ENCODE data around the gene CCDC61. TPM values are rescaled to one million over a fixed set of nuclear protein-coding genes. Genes with fewer than 3 reads are reported as not detected.

CCDC61 gene
- total RNA-seq, 1 donor from 2014 or later, result 12.4 TPM

DNA sequence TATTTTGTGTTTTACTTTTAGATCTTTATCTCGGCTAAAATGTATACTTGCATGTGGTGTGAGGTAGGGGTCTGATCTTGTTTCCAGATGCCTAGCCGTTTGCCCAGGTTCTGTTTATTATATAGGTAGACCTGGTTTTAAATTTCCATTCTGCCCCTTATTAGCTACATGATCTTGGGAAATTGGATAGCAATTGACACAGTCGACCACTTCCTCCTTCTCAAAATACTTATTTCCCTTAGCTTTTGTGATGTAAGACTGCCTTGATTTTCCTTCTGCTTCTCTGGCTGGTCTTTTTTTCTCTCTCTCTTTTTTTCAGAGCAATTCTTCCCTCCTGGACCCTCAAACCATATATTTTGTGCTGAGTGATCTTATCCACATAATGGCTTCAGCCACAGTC is 30.6 kb downstream of the CCDC61 start:
- no peak overlapping the region for H3K27ac Mint-ChIP-seq (ENCODE audit: unreplicated experiment)
- DNase-seq (ENCODE audit: extremely low spot score, unreplicated experiment), result no peak
- no peaks in the 10 kb centered on the region for H3K27me3 Mint-ChIP-seq (ENCODE audit: unreplicated experiment)
- H3K4me1 Mint-ChIP-seq (ENCODE audit: unreplicated experiment), result peaks cover 3% of the 10 kb centered on the region
- no peak overlapping the region for H3K4me3 Mint-ChIP-seq (ENCODE audit: unreplicated experiment)
- no peaks in the 10 kb centered on the region for H3K36me3 Mint-ChIP-seq (ENCODE audit: unreplicated experiment)
- no peaks in the 10 kb centered on the region for H3K9me3 Mint-ChIP-seq (ENCODE audit: unreplicated experiment)
- TF ChIP-seq, protein P1, sequence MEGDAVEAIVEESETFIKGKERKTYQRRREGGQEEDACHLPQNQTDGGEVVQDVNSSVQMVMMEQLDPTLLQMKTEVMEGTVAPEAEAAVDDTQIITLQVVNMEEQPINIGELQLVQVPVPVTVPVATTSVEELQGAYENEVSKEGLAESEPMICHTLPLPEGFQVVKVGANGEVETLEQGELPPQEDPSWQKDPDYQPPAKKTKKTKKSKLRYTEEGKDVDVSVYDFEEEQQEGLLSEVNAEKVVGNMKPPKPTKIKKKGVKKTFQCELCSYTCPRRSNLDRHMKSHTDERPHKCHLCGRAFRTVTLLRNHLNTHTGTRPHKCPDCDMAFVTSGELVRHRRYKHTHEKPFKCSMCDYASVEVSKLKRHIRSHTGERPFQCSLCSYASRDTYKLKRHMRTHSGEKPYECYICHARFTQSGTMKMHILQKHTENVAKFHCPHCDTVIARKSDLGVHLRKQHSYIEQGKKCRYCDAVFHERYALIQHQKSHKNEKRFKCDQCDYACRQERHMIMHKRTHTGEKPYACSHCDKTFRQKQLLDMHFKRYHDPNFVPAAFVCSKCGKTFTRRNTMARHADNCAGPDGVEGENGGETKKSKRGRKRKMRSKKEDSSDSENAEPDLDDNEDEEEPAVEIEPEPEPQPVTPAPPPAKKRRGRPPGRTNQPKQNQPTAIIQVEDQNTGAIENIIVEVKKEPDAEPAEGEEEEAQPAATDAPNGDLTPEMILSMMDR (IDR thresholded peaks at IDR 0.05), result no peak

DNA sequence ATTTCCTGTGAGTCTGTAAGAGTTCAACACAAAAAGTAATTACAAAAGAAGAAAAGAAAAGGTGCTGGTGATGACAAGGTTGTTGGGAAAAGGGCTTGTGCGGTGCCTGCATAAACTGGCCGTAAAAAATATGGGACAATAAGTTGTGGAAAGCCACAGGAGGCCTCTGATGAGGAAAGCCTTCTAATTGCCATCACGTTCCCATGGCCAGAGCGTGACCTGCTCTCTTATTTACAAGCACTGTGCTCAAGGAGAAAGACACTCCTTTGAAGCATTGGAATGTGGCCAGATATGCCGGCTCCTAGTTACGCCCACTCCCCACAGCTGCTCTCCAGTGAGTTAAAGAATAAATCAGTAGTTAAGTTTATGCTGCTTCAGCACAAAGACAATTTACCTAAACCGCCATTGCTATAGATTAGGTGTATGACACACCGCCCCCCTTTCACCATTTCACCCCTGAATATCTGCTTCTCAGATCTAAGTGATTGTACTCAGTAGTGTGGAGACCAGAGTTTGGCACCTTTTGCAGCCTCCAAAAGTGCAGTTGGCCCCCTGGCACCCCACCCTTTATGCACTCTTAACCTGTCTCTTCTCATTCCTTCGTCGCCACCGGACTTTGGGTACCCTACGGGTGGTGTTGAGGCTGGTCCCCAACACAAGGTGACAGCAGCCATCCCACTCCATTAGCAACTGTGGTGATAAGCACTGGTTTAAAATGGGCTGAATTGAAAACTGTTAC is 35.7 kb downstream of the CCDC61 start:
- H3K4me3 Mint-ChIP-seq (ENCODE audit: unreplicated experiment), result no peak overlapping the region
- TF ChIP-seq, protein P1 (IDR thresholded peaks at IDR 0.05), result no peak
- H3K36me3 Mint-ChIP-seq (ENCODE audit: unreplicated experiment), result no peaks in the 10 kb centered on the region
- peaks cover 4% of the 10 kb centered on the region for H3K27me3 Mint-ChIP-seq (ENCODE audit: unreplicated experiment)
- peaks cover 3% of the 10 kb centered on the region for H3K4me1 Mint-ChIP-seq (ENCODE audit: unreplicated experiment)
- H3K27ac Mint-ChIP-seq (ENCODE audit: unreplicated experiment), result no peak overlapping the region
- H3K9me3 Mint-ChIP-seq (ENCODE audit: unreplicated experiment), result no peaks in the 10 kb centered on the region
- DNase-seq (ENCODE audit: extremely low spot score, unreplicated experiment), result no peak

DNA sequence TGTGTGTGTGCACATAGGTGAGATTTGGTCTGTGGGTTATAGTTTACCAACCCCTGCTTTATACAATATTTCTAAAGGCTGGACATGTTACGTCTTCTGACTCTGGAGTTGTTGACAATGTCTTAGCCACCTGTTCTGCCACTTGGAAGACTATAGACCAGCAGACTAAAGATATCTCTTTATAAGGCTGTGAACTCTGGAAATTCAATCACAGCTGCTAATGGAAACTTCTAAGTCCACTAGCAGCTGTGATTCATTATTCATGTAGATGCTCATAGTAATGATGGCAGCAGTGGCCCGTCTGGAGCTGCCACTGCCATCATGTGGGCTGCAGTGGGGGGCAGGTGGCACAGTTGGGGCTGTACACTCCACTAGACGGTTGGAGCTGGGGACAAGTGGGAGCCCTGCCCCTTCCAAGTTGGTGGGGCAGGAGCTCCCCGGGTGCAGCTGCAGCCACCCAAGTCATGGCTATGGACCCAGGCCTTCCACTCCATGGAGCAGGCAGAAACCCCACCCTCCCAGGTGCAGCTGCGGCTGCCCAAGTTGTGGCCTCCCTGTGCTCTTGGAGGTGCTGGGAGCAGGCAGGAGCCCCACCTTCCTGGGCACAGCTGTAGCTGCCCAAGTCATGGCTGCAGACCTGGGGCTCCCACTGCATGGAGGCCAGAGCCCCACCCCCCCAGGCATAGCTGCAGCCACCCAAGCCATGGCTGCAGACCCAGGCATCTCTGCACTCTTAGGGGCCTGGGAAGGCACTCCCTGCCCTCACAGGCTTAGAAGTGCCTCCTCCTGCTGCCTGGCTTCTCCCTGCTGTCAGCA is 36.7 kb downstream of the CCDC61 start:
- Mint-ChIP-seq H3K27me3 (ENCODE audit: unreplicated experiment) (peaks cover 6% of the 10 kb centered on the region), H3K4me3 (ENCODE audit: unreplicated experiment) (no peak overlapping the region), H3K36me3 (ENCODE audit: unreplicated experiment) (no peaks in the 10 kb centered on the region), H3K4me1 (ENCODE audit: unreplicated experiment) (peaks cover 3% of the 10 kb centered on the region), H3K9me3 (ENCODE audit: unreplicated experiment) (no peaks in the 10 kb centered on the region), H3K27ac (ENCODE audit: unreplicated experiment) (no peak overlapping the region)
- TF ChIP-seq, protein P1 (IDR thresholded peaks at IDR 0.05), result no peak
- peak; percentile 80 for DNase-seq (ENCODE audit: extremely low spot score, unreplicated experiment)

DNA sequence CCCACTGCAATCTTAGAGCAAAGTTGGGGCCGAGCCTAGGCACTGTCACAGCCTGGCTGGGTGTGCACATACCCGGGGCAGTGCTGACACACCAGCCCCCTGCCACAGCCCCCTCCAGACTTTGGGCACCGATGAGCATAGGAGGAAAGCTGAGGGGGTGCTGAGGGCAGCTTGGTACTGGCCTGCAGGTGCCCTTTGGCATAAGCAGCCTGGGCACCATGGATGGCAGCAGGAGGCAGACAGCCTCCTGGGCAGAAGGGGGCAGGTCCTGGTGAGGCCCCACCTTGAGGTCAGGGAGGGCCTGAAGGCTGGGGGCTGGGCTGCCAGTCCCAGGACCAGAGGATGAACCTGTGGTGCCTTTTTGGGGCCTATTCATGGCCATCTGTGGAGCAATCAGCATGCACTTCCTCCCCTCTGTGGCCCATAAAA is 37.3 kb downstream of the CCDC61 start:
- peaks cover 7% of the 10 kb centered on the region for H3K27me3 Mint-ChIP-seq (ENCODE audit: unreplicated experiment)
- H3K27ac Mint-ChIP-seq (ENCODE audit: unreplicated experiment), result no peak overlapping the region
- peak; percentile 79 for DNase-seq (ENCODE audit: extremely low spot score, unreplicated experiment)
- H3K4me1 Mint-ChIP-seq (ENCODE audit: unreplicated experiment), result peaks cover 3% of the 10 kb centered on the region
- TF ChIP-seq, protein P1 (IDR thresholded peaks at IDR 0.05), result no peak
- H3K36me3 Mint-ChIP-seq (ENCODE audit: unreplicated experiment), result no peaks in the 10 kb centered on the region
- H3K9me3 Mint-ChIP-seq (ENCODE audit: unreplicated experiment), result no peaks in the 10 kb centered on the region
- no peak overlapping the region for H3K4me3 Mint-ChIP-seq (ENCODE audit: unreplicated experiment)

DNA sequence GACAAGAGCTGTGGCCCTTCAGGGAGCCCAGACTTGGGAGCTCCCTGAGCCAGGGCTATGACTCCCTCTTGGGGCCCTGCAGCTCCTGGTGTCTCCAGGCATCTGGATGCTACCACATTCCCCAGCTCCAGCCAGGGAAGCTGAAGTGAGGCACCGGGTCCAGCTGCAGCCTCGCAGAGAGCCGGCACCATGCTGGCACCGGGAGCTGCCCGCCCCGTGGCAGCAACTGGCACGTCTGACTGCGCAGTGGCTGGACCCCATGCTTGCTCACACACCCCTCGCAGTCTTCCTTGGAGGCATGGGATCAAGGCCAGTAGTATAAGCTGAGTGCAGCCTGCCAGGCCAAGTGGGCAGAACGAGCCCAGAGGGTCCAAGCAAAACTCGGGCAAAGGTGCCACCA is 38.1 kb downstream of the CCDC61 start:
- TF ChIP-seq, protein P1 (IDR thresholded peaks at IDR 0.05), result no peak
- Mint-ChIP-seq H3K36me3 (ENCODE audit: unreplicated experiment) (no peaks in the 10 kb centered on the region), H3K27ac (ENCODE audit: unreplicated experiment) (no peak overlapping the region), H3K4me1 (ENCODE audit: unreplicated experiment) (peaks cover 3% of the 10 kb centered on the region), H3K4me3 (ENCODE audit: unreplicated experiment) (no peak overlapping the region), H3K9me3 (ENCODE audit: unreplicated experiment) (no peaks in the 10 kb centered on the region), H3K27me3 (ENCODE audit: unreplicated experiment) (peaks cover 7% of the 10 kb centered on the region)
- no peak for DNase-seq (ENCODE audit: extremely low spot score, unreplicated experiment)
